ENCODE data around the gene ABHD2.
A peak's percentile ranks its signal among the peaks of the same experiment; 100 is the strongest.

Gene ABHD2

GRCh38 chr15:89170364-89170763 is 82.1 kb downstream of the ABHD2 start:
- DNase-seq = no peak

- peak; percentile 67 for DNase-seq
These were observed 83.1 kb downstream of the ABHD2 start for GRCh38 chr15:89171136-89172072.

GRCh38 chr15:89172921-89173320 is 84.7 kb downstream of the ABHD2 start:
- DNase-seq = peak; percentile 45

- DNase-seq = peak; percentile 61
These were observed 86.2 kb downstream of the ABHD2 start for GRCh38 chr15:89174476-89174875.

GRCh38 chr15:89175617-89176191 is 87.4 kb downstream of the ABHD2 start:
- DNase-seq = no peak

GRCh38 chr15:89177116-89177515 is 88.9 kb downstream of the ABHD2 start:
- DNase-seq = no peak

GRCh38 chr15:89177633-89178306 is 89.5 kb downstream of the ABHD2 start:
- peak; percentile 55 for DNase-seq

- no peak for DNase-seq
These were observed 90.2 kb downstream of the ABHD2 start for GRCh38 chr15:89178307-89178977.

GRCh38 chr15:89179966-89180875 is 92.0 kb downstream of the ABHD2 start:
- no peak for DNase-seq

- peak; percentile 58 for DNase-seq
These were observed 96.1 kb downstream of the ABHD2 start for GRCh38 chr15:89184357-89184756.

- DNase-seq = no peak
These were observed 96.8 kb downstream of the ABHD2 start for GRCh38 chr15:89184886-89185526.

GRCh38 chr15:89186803-89187202 is 98.5 kb downstream of the ABHD2 start:
- no peak for DNase-seq

- no peak for DNase-seq
These were observed 99.2 kb downstream of the ABHD2 start for GRCh38 chr15:89187301-89187985.

GRCh38 chr15:89187986-89188514 is 99.8 kb downstream of the ABHD2 start:
- DNase-seq = no peak

- no peak for DNase-seq
These were observed 103.9 kb downstream of the ABHD2 start for GRCh38 chr15:89192136-89192535.

GRCh38 chr15:89192766-89193165 is 104.5 kb downstream of the ABHD2 start:
- DNase-seq = no peak

GRCh38 chr15:89194608-89195007 is 106.4 kb downstream of the ABHD2 start:
- DNase-seq = no peak

GRCh38 chr15:89195836-89196235 is 107.6 kb downstream of the ABHD2 start:
- no peak for DNase-seq

GRCh38 chr15:89196241-89196640 is 108.0 kb downstream of the ABHD2 start:
- DNase-seq = no peak

- DNase-seq = peak; percentile 17
These were observed 108.7 kb downstream of the ABHD2 start for GRCh38 chr15:89196994-89197393.
